Ammon's horn (tissue), 1 donor: ENCODE measurements around the gene GRIN2D.

Experiments
- DNase-seq: peaks from one replicate; pipeline ENCODE4 v3.0.0-alpha.2; 2016; ENCODE audit warnings: low spot score

GRIN2D gene

GRCh38 chr19:48398102-48398374, 4.6 kb downstream of the GRIN2D start:
- no peak for DNase-seq

GRCh38 chr19:48398375-48399235, 5.1 kb downstream of the GRIN2D start:
- DNase-seq = peak; percentile 22

- DNase-seq = no peak
These were observed 6.7 kb downstream of the GRIN2D start for GRCh38 chr19:48400018-48400742.

DNA sequence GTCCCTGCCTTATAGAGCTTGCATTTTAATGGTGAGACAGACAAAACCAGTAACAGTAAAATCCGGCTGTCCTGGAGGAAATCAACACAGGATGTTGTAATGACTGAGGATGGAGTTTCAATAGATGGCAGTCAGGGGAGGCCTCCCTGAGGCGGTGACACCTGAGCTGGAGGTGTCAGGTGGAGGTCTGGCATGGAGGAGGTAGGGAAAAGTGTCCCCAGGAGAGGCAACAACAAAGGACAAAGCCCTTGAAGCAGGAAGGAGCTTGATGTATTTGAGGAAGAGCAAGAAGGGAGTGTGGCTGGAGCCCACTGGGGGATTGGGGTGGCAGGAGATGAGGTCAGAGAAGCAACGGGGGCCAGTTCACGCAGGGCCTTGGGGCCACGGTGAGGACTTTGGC, 7.8 kb downstream of the GRIN2D start:
- DNase-seq = no peak

DNA sequence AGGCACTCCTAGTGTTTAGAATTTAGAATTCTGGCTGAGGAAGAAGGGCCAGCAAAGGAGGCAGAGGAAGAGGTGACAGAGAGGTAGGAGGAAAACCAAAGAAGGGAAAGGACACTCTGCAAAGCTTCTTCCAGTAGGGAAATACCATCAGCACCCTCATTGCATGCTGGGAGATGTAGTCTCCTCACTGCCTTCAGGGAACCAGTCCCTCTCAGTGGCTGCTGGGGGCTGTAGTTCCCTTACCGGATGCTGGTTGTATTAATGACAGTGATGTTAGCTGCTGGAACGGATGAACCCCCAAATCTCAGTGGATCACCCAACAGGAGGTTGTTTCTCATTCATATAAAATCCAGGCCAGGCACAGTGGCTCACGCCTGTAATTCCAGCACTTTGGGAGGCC, 10.1 kb downstream of the GRIN2D start:
- DNase-seq = peak; percentile 76

DNA sequence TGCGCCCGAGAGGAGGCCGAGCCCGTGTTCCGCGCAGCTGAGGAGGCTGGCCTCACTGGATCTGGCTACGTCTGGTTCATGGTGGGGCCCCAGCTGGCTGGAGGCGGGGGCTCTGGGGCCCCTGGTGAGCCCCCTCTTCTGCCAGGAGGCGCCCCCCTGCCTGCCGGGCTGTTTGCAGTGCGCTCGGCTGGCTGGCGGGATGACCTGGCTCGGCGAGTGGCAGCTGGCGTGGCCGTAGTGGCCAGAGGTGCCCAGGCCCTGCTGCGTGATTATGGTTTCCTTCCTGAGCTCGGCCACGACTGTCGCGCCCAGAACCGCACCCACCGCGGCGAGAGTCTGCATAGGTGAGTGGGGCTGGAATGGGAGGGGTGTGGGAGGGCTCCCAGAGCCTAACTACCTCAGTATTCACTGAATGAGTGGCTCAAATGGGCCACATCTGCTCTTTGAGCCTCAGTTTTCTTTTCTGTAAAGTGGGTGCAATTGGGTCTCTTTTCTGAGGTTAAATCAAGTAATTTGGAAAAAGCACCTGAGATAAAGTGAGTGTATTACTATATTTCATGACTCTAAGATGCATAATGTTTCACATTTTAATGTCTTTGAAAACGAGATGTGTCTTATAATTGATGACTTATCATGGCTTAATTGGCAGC, 11.7 kb downstream of the GRIN2D start:
- no peak for DNase-seq

DNA sequence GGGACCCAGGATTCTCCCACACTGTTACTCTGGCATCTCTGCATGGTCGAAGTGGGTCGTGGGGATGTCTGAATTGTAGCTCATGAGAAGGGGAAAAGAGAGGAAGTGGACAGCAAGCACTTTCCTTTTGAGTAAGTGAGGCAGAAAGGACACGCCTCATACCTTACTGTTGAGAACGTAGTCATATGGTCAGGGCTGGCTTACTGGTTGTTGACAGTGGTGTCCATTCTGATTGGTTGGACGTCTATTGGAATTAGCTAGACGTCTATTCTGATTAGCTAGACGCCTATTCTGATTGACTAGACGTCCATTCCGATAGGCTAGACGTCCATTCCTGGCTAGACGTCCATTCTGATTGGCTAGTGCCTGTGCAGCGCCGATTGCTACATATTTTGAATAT, 12.4 kb downstream of the GRIN2D start:
- DNase-seq = no peak

DNA sequence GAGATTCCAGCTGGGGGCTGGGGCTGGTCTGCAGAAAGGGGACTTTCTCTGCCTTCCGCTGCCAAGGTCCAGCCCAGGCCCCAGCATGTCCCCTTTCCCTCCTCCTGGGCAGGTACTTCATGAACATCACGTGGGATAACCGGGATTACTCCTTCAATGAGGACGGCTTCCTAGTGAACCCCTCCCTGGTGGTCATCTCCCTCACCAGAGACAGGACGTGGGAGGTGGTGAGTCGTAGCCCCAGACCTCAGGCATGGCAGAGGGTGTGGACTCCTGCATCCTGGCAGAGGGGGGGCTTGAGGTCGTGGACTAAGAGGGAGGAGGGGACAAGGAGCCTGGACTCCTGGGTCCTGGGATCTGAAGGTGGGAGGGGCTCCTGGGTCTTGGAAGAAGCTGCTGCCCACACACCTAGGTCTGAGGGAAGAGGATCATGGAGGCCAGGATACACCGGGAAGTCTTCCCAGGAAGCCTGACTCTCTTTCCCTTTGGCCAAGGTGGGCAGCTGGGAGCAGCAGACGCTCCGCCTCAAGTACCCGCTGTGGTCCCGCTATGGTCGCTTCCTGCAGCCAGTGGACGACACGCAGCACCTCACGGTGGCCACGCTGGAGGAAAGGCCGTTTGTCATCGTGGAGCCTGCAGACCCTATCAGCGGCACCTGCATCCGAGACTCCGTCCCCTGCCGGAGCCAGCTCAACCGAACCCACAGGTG, 20.6 kb downstream of the GRIN2D start:
- no peak for DNase-seq

- DNase-seq = peak; percentile 70
These were observed 21.9 kb downstream of the GRIN2D start for GRCh38 chr19:48415395-48415794.

GRCh38 chr19:48415806-48416221, 22.3 kb downstream of the GRIN2D start:
- DNase-seq = no peak

DNA sequence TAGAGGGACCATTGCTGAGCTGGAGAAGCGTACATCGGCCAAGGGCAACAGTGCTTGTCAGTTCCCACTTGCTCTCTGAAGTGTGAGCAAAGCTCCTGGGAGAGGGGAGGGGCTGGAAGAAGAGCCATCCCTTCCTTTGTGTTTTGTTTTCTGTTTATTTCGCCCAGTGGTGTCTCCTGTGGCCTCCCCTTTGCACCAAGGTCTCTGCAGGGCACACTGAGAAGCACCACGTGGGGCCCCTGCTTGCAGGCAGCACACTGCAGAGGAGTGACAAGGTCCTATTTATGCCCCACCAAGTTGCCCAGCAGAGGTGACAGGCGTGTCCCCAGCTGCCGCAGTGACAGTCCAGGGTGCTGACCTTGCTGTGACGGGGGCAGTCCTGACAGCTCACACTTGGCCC, 24.0 kb downstream of the GRIN2D start:
- DNase-seq = no peak

GRCh38 chr19:48418317-48419064, 25.0 kb downstream of the GRIN2D start:
- no peak for DNase-seq

DNA sequence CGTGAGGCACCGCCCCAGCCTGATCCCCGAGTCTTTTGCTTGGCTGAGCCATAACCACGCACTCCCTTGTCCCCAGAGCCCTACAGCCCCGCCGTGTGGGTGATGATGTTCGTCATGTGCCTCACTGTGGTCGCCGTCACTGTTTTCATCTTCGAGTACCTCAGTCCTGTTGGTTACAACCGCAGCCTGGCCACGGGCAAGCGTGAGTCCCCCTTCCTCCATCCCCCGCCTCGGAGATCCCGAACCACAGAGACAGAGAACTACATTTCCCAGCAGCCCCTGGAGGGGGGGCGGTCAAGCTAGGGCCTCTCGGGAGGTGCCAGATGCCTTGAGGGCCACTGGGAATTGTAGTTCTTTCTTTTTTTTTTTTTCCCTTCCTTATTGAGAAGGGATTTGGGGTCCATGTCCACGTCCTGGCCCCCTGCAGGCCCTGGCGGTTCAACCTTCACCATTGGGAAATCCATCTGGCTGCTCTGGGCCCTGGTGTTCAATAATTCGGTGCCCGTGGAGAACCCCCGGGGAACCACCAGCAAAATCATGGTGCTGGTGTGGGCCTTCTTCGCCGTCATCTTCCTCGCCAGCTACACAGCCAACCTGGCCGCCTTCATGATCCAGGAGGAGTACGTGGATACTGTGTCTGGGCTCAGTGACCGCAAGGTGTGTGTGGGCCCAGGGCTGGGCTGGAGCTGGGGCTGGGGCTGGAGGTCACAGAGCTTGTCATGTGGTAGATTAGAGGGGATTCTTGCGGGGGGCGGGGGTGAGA, 25.9 kb downstream of the GRIN2D start:
- peak; percentile 48 for DNase-seq

DNA sequence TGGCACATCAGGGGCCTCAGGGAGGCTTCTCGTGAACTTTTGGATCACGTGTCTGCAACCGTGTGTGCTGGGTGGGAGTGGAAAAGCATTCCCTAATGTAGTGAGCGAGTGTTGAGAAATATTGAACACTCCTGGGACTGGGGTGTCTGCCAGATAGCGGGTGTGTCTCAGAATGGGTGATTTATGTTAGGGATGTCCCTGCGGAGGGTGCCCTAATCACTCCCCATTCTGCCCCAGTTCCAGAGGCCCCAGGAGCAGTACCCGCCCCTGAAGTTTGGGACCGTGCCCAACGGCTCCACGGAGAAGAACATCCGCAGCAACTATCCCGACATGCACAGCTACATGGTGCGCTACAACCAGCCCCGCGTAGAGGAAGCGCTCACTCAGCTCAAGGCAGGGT, 28.1 kb downstream of the GRIN2D start:
- DNase-seq = no peak

- DNase-seq = peak; percentile 42
These were observed 31.3 kb downstream of the GRIN2D start for GRCh38 chr19:48424694-48425219.

DNA sequence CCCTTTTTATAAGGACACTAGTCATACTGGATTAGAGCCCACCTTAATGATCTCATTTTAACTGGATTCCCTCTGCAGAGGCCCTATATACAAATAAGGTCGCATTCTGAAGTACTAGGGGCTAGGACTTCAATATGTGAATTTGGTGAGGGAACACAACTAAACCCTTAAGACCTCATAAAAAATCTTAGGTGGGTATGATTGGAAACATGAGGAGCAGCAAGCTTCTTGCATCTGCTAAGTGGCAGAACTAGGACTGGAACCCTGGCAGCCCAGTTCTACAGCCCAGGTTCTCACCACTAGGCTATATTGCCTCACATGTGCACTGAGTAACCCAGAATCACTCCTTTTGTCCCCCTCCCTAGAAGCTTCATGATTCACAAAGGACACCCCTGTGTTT, 35.2 kb downstream of the GRIN2D start:
- DNase-seq = no peak

GRCh38 chr19:48433337-48433736, 39.9 kb downstream of the GRIN2D start:
- DNase-seq = no peak

GRCh38 chr19:48436586-48436985, 43.1 kb downstream of the GRIN2D start:
- DNase-seq = no peak

- no peak for DNase-seq
These were observed 48.0 kb downstream of the GRIN2D start for GRCh38 chr19:48441360-48442050.
